GM23338 (cell line): Measurements from ENCODE around the gene ADCY5. TPM values are rescaled to one million over a fixed set of nuclear protein-coding genes. Genes with fewer than 3 reads are reported as not detected.

Experiments
- ATAC-seq: fragments of 200-7000 bp; cut with Tn5 transposase; 3 replicates; pipeline ENCODE4 v1.9.1; 2020
- DNase-seq: peaks from one replicate; pipeline ENCODE4 v3.0.0-alpha.2; 2015; ENCODE audit warnings: low spot score
- H2AFZ ChIP-seq: fragments of 200-600 bp; sonication (generic); 2 replicates; pipeline ENCODE4 v1.8.0; 2016; ENCODE audit warnings: antibody characterized with exemption, mild to moderate bottlenecking, moderate library complexity
- H3F3A ChIP-seq: fragments of 200-600 bp; sonication (generic); replicated peaks from 2 replicates; pipeline ENCODE4 v1.8.0; 2017; ENCODE audit warnings: antibody characterized with exemption, mixed run types, low read depth
- H3K27ac ChIP-seq: fragments of 200-600 bp; sonication (generic); 2 replicates; pipeline ENCODE4 v1.6.1; 2016; ENCODE audit warnings: low read depth
- H3K27me3 ChIP-seq: fragments of 200-600 bp; sonication (generic); 2 replicates; pipeline ENCODE4 v1.8.0; 2016; ENCODE audit warnings: mild to moderate bottlenecking, mixed run types, moderate library complexity; ENCODE audit not compliant: insufficient read depth
- H3K36me3 ChIP-seq: fragments of 200-600 bp; sonication (generic); 2 replicates; pipeline ENCODE4 v1.8.0; 2016; ENCODE audit warnings: mild to moderate bottlenecking; ENCODE audit not compliant: insufficient read depth
- H3K4me1 ChIP-seq: fragments of 200-600 bp; sonication (generic); 2 replicates; pipeline ENCODE4 v1.8.0; 2016; ENCODE audit warnings: mild to moderate bottlenecking, moderate library complexity; ENCODE audit not compliant: insufficient read depth
- H3K4me2 ChIP-seq: fragments of 200-600 bp; sonication (generic); 2 replicates; pipeline ENCODE4 v1.7.1; 2017; ENCODE audit warnings: mixed run types
- H3K4me3 ChIP-seq: fragments of 200-600 bp; sonication (generic); 2 replicates; pipeline ENCODE4 v1.6.1; 2016; ENCODE audit warnings: mixed run types
- H3K79me2 ChIP-seq: fragments of 200-600 bp; sonication (generic); replicated peaks from 2 replicates; pipeline ENCODE4 v1.8.0; 2017; ENCODE audit warnings: mild to moderate bottlenecking; ENCODE audit not compliant: insufficient read depth
- H3K9me2 ChIP-seq: fragments of 200-600 bp; sonication (generic); 2 replicates; pipeline ENCODE4 v1.8.0; 2017; ENCODE audit not compliant: insufficient read depth
- H4K20me1 ChIP-seq: fragments of 200-600 bp; sonication (generic); replicated peaks from 2 replicates; pipeline ENCODE4 v1.8.0; 2017; ENCODE audit warnings: mild to moderate bottlenecking; ENCODE audit not compliant: insufficient read depth
- H3K27ac Mint-ChIP-seq: 2 replicates; pipeline ENCODE4 v1.8.0; 2020; ENCODE audit warnings: inconsistent platforms, mild to moderate bottlenecking, moderate library complexity, mixed read lengths
- H3K27me3 Mint-ChIP-seq: 3 replicates; pipeline ENCODE4 v1.8.0; 2022; ENCODE audit warnings: low read depth, mild to moderate bottlenecking, moderate library complexity, mixed read lengths, inconsistent platforms; ENCODE audit not compliant: insufficient read depth, poor library complexity
- H3K36me3 Mint-ChIP-seq: 3 replicates; pipeline ENCODE4 v1.8.0; 2021; ENCODE audit warnings: low read depth, mild to moderate bottlenecking, inconsistent platforms, moderate library complexity, mixed read lengths
- H3K4me1 Mint-ChIP-seq: 3 replicates; pipeline ENCODE4 v1.8.0; 2020; ENCODE audit warnings: mild to moderate bottlenecking, inconsistent platforms, mixed read lengths
- H3K4me3 Mint-ChIP-seq: 3 replicates; pipeline ENCODE4 v1.8.0; 2021; ENCODE audit warnings: moderate library complexity, mild to moderate bottlenecking, inconsistent platforms, mixed read lengths
- H3K9me3 Mint-ChIP-seq: 3 replicates; pipeline ENCODE4 v1.8.0; 2020; ENCODE audit warnings: moderate library complexity, mild to moderate bottlenecking, inconsistent platforms, mixed read lengths
- EZH2phosphoT487 ChIP-seq: fragments of 200-600 bp; sonication (generic); IDR thresholded peaks from one replicate; pipeline ENCODE4 v1.8.1; 2018; ENCODE audit warnings: antibody characterized with exemption; ENCODE audit not compliant: unreplicated experiment
- STAT1 ChIP-seq: IDR thresholded peaks from one replicate; pipeline ENCODE4 v1.6.1; 2016; ENCODE audit warnings: antibody characterized with exemption; ENCODE audit not compliant: unreplicated experiment
- ZNF462 ChIP-seq: fragments of 250-450 bp; sonication (Bioruptor Pico); IDR thresholded peaks from 2 replicates; pipeline ENCODE4 v1.5.0; 2020; ENCODE audit warnings: mild to moderate bottlenecking, moderate library complexity
- polyA plus RNA-seq: library from polyadenylated mRNA; unstranded; fragments of >200 nt; fragmentation: Nextera tagmentation; extraction: Ambion mirVana; gene quantifications from 2 replicates; pipeline ENCODE4 v1.2.1, GENCODE V29; 2016
- total RNA-seq: library from RNA; depleted of rRNA; stranded (reverse); fragments of >200 nt; shearing (Covaris generic); gene quantifications from 2 replicates; pipeline ENCODE4 v1.2.3, GENCODE V29; 2014
- TF ChIP-seq, protein P1 (sequence below), 2 experiments: fragments of 200-600 bp in 1 of 2; sonication (generic) in 1 of 2; conservative IDR thresholded peaks; 2 replicates each; pipeline versions ENCODE4 v1.5.1 to v1.6.1; 2016 to 2017; ENCODE audit warnings: antibody characterized with exemption in 2 of 2, low read depth in 2 of 2, mild to moderate bottlenecking in 2 of 2, moderate library complexity in 1 of 2

The ADCY5 gene
- total and polyA plus RNA-seq, 2 experiments from 2014 or later, result 3.5 to 10.2 TPM

GRCh38 chr3:123367467-123368154 is 81.3 kb downstream of the ADCY5 start:
- H3K36me3 ChIP-seq, result no peaks in the 10 kb centered on the region
- Mint-ChIP-seq H3K4me3 (no peak overlapping the region), H3K27ac (no peak overlapping the region), H3K36me3 (peaks cover 4% of the 10 kb centered on the region; the same call in 1 of the 3 replicates), H3K27me3 (peaks cover 6% of the 10 kb centered on the region), H3K4me1 (peaks cover 5% of the 10 kb centered on the region), H3K9me3 (peaks cover 11% of the 10 kb centered on the region; the same call in 2 of the 3 replicates)
- no peak overlapping the region for H2AFZ ChIP-seq
- H3K9me2 ChIP-seq, result no peaks in the 10 kb centered on the region
- no peaks in the 10 kb centered on the region; the same call in 1 of the 2 replicates for H4K20me1 ChIP-seq
- no peaks in the 10 kb centered on the region for H3K79me2 ChIP-seq
- H3K4me1 ChIP-seq, result no peaks in the 10 kb centered on the region
- DNase-seq (no peak), ATAC-seq (no peak)
- TF ChIP-seq EZH2phosphoT487 (no peak), ZNF462 (no peak)
- H3K4me2 ChIP-seq, result no peak overlapping the region
- H3K27ac ChIP-seq, result no peak overlapping the region
- H3K4me3 ChIP-seq, result no peak overlapping the region
- no peaks in the 10 kb centered on the region for H3F3A ChIP-seq
- no peaks in the 10 kb centered on the region for H3K27me3 ChIP-seq

DNA sequence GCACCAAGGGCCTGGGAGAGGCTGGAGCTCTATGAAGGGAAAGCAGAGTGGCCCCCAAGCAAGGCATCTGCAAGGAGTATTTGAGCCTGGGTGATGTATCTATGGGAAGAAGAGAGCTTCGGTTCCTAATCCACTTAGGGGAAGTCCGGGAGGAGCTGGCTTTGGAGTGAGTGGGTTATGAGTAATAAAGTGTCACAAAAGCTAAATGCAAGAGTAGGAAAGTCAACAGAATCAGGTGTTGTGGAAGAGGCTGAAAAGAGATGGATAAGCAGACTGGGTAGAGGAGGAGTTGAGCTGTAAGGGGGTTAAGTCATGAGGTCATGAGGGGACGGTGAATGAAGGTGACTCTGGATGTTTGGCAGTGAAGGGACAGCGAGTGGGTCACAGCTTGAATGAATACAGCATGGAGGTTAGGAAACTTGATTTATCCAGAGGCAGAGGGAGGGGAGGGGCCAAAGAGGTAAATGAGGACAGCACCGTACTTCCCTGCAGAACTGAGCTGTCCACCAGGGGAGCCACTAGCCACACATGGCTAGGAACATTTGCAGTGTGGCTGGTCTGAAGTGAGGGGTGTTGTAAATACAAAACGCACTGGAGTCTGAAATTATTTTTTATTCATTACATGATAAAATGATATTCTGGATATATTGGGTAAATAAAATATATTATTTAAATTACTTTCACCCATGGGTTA is 83.3 kb downstream of the ADCY5 start:
- no peak overlapping the region for H2AFZ ChIP-seq
- no peak overlapping the region for H3K4me3 ChIP-seq
- H3K27ac Mint-ChIP-seq, result no peak overlapping the region

More for the DNA sequence above, 83.3 kb downstream of the ADCY5 start:
- no peaks in the 10 kb centered on the region; the same call in 1 of the 2 replicates for H4K20me1 ChIP-seq
- no peaks in the 10 kb centered on the region for H3F3A ChIP-seq
- DNase-seq, result peak; percentile 84
- no peaks in the 10 kb centered on the region for H3K9me2 ChIP-seq
- peak; percentile 98 for ATAC-seq
- TF ChIP-seq, protein P1, sequence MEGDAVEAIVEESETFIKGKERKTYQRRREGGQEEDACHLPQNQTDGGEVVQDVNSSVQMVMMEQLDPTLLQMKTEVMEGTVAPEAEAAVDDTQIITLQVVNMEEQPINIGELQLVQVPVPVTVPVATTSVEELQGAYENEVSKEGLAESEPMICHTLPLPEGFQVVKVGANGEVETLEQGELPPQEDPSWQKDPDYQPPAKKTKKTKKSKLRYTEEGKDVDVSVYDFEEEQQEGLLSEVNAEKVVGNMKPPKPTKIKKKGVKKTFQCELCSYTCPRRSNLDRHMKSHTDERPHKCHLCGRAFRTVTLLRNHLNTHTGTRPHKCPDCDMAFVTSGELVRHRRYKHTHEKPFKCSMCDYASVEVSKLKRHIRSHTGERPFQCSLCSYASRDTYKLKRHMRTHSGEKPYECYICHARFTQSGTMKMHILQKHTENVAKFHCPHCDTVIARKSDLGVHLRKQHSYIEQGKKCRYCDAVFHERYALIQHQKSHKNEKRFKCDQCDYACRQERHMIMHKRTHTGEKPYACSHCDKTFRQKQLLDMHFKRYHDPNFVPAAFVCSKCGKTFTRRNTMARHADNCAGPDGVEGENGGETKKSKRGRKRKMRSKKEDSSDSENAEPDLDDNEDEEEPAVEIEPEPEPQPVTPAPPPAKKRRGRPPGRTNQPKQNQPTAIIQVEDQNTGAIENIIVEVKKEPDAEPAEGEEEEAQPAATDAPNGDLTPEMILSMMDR (conservative IDR thresholded peaks at IDR 0.05; ENCODE audit: low read depth in 2 of 2), result peak; percentile 69 to 74
- TF ChIP-seq STAT1, result no peak
- H3K79me2 ChIP-seq, result no peaks in the 10 kb centered on the region
- peaks cover 8% of the 10 kb centered on the region for H3K4me1 Mint-ChIP-seq
- no peak overlapping the region for H3K4me2 ChIP-seq
- no peak overlapping the region for H3K4me3 Mint-ChIP-seq
- peaks cover 2% of the 10 kb centered on the region; the same call in 1 of the 2 replicates for H3K27me3 ChIP-seq
- no peak overlapping the region for H3K27ac ChIP-seq
- H3K36me3 ChIP-seq, result no peaks in the 10 kb centered on the region
- peaks cover 4% of the 10 kb centered on the region; the same call in 1 of the 3 replicates for H3K36me3 Mint-ChIP-seq
- H3K9me3 Mint-ChIP-seq, result peaks cover 11% of the 10 kb centered on the region; the same call in 2 of the 3 replicates
- H3K4me1 ChIP-seq, result no peaks in the 10 kb centered on the region; the same call in 1 of the 2 replicates
- H3K27me3 Mint-ChIP-seq, result peaks cover 8% of the 10 kb centered on the region
